H7 (cell line): ENCODE results near the gene HLF. TPM values are rescaled to one million over a fixed set of nuclear protein-coding genes. Genes with fewer than 3 reads are reported as not detected.

Source experiments
- DNase-seq: peaks from one replicate; pipeline ENCODE4 v3.0.0; 2012
- H3K27me3 ChIP-seq: 2 replicates; pipeline ENCODE4 v1.6.0; 2011; ENCODE audit warnings: mild to moderate bottlenecking, low read length; ENCODE audit not compliant: control insufficient read depth, insufficient read depth
- H3K36me3 ChIP-seq: replicated peaks from 2 replicates; pipeline ENCODE4 v1.5.1; 2011; ENCODE audit warnings: low read length; ENCODE audit not compliant: control insufficient read depth, insufficient read depth
- H3K4me3 ChIP-seq: 2 replicates; pipeline ENCODE4 v1.5.1; 2011; ENCODE audit warnings: low read depth, mild to moderate bottlenecking, control low read depth, low read length, moderate library complexity; ENCODE audit not compliant: insufficient read depth
- total RNA-seq: library from RNA; depleted of rRNA; stranded (reverse); fragments of >200 nt; shearing (Covaris generic); gene quantifications from 2 replicates; pipeline ENCODE4 v1.2.3, GENCODE V29; 2014

The HLF gene
- total RNA-seq, 1 experiment from 2014 or later, result 0.55 TPM

- Histone ChIP-seq H3K36me3 (no peaks in the 10 kb centered on the region), H3K27me3 (peaks cover 7% of the 10 kb centered on the region), H3K4me3 (peak overlapping the region; percentile 55)
- peak; percentile 98 for DNase-seq
Measured at GRCh38 chr17:55238179-55238930, 26.4 kb upstream of the HLF start.

GRCh38 chr17:55238931-55239297 lies 25.8 kb upstream of the HLF start:
- Histone ChIP-seq H3K4me3 (peak overlapping the region; percentile 55), H3K36me3 (no peaks in the 10 kb centered on the region), H3K27me3 (peaks cover 7% of the 10 kb centered on the region)
- peak; percentile 61 for DNase-seq

GRCh38 chr17:55241097-55241496 lies 23.7 kb upstream of the HLF start:
- Histone ChIP-seq H3K36me3 (no peaks in the 10 kb centered on the region), H3K27me3 (peaks cover 9% of the 10 kb centered on the region), H3K4me3 (no peak overlapping the region)
- no peak for DNase-seq

- H3K36me3 ChIP-seq, result no peaks in the 10 kb centered on the region
- H3K4me3 ChIP-seq, result no peak overlapping the region
- DNase-seq, result no peak
- H3K27me3 ChIP-seq, result peaks cover 9% of the 10 kb centered on the region
Measured at GRCh38 chr17:55242476-55242875, 22.3 kb upstream of the HLF start.

- no peak for DNase-seq
- H3K27me3 ChIP-seq, result peaks cover 2% of the 10 kb centered on the region; the same call in 1 of the 2 replicates
- no peaks in the 10 kb centered on the region for H3K36me3 ChIP-seq
- H3K4me3 ChIP-seq, result no peak overlapping the region
Measured at GRCh38 chr17:55245986-55246385, 18.8 kb upstream of the HLF start.

- H3K4me3 ChIP-seq, result no peak overlapping the region
- no peak for DNase-seq
- H3K36me3 ChIP-seq, result no peaks in the 10 kb centered on the region
- peaks cover 2% of the 10 kb centered on the region; the same call in 1 of the 2 replicates for H3K27me3 ChIP-seq
Measured at GRCh38 chr17:55246583-55246982, 18.2 kb upstream of the HLF start.

- Histone ChIP-seq H3K36me3 (no peaks in the 10 kb centered on the region), H3K27me3 (peaks cover 2% of the 10 kb centered on the region; the same call in 1 of the 2 replicates), H3K4me3 (no peak overlapping the region)
- no peak for DNase-seq
Measured at GRCh38 chr17:55248077-55248476, 16.7 kb upstream of the HLF start.

- no peak for DNase-seq
Measured at GRCh38 chr17:55249861-55250260, 14.9 kb upstream of the HLF start.

GRCh38 chr17:55254375-55254774 lies 10.4 kb upstream of the HLF start:
- Histone ChIP-seq H3K27me3 (peaks cover 3% of the 10 kb centered on the region; the same call in 1 of the 2 replicates), H3K36me3 (no peaks in the 10 kb centered on the region), H3K4me3 (no peak overlapping the region)
- no peak for DNase-seq

More at GRCh38 chr17:55249861-55250260, 14.9 kb upstream of the HLF start:
- Histone ChIP-seq H3K27me3 (no peaks in the 10 kb centered on the region; the same call in 1 of the 2 replicates), H3K4me3 (no peak overlapping the region), H3K36me3 (no peaks in the 10 kb centered on the region)

GRCh38 chr17:55258578-55259135 lies 6.1 kb upstream of the HLF start:
- peaks cover 19% of the 10 kb centered on the region for H3K27me3 ChIP-seq
- no peaks in the 10 kb centered on the region for H3K36me3 ChIP-seq
- H3K4me3 ChIP-seq, result no peak overlapping the region
- DNase-seq, result no peak

GRCh38 chr17:55259684-55260111 lies 5.1 kb upstream of the HLF start:
- H3K36me3 ChIP-seq, result no peaks in the 10 kb centered on the region
- H3K27me3 ChIP-seq, result peaks cover 29% of the 10 kb centered on the region
- no peak for DNase-seq
- H3K4me3 ChIP-seq, result no peak overlapping the region

- peaks cover 43% of the 10 kb centered on the region for H3K27me3 ChIP-seq
- no peak for DNase-seq
- no peak overlapping the region for H3K4me3 ChIP-seq
- H3K36me3 ChIP-seq, result no peaks in the 10 kb centered on the region
Measured at GRCh38 chr17:55261311-55261710, 3.4 kb upstream of the HLF start.

GRCh38 chr17:55263569-55264277 lies 1.0 kb upstream of the HLF start:
- peak; percentile 63 for DNase-seq
- Histone ChIP-seq H3K36me3 (no peaks in the 10 kb centered on the region), H3K4me3 (peak overlapping the region; percentile 22; the same call in 1 of the 2 replicates), H3K27me3 (peaks cover 59% of the 10 kb centered on the region)

- Histone ChIP-seq H3K4me3 (peak overlapping the region; percentile 22; the same call in 1 of the 2 replicates), H3K36me3 (no peaks in the 10 kb centered on the region), H3K27me3 (peaks cover 64% of the 10 kb centered on the region)
- DNase-seq, result peak; percentile 26
Measured at GRCh38 chr17:55264278-55264644, 499 bp upstream of the HLF start.
